A549 (cell line): Measurements from ENCODE around the gene LMNTD1.

Experiments
- MAFK ChIP-seq: fragments of 450-650 bp; IDR thresholded peaks from 2 replicates; pipeline ENCODE4 v1.6.1; 2014; ENCODE audit not compliant: partially characterized antibody
- POLR2A ChIP-seq: IDR thresholded peaks from 2 replicates; pipeline ENCODE4 v1.6.1; 2012; ENCODE audit warnings: mild to moderate bottlenecking, low read length
- TF ChIP-seq, protein P1 (sequence below): fragments of >200 bp; sonication (Bioruptor Twin); formaldehyde crosslinking; IDR thresholded peaks from 3 replicates; pipeline ENCODE4 v1.5.1; 2016

DNA sequence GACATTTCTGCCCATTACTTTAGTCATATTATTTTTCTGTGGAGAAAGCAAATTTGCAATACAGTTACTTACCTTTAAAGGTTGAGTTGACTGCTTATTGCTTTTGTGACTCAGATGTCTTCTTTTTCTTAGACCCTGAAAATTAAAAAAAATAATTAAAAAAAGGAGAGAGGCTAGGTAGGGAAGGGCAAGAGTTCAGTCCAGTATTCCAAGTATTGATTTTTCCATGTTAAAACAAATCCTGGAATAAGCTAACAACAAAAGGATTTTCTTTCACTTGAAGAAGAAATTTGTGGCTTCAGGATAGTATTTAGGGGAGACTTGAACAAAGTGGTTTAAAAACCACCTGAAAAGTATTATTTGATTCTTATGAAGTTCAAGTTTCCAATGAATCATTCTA lies 49.4 kb downstream of the LMNTD1 start:
- TF ChIP-seq, protein P1, sequence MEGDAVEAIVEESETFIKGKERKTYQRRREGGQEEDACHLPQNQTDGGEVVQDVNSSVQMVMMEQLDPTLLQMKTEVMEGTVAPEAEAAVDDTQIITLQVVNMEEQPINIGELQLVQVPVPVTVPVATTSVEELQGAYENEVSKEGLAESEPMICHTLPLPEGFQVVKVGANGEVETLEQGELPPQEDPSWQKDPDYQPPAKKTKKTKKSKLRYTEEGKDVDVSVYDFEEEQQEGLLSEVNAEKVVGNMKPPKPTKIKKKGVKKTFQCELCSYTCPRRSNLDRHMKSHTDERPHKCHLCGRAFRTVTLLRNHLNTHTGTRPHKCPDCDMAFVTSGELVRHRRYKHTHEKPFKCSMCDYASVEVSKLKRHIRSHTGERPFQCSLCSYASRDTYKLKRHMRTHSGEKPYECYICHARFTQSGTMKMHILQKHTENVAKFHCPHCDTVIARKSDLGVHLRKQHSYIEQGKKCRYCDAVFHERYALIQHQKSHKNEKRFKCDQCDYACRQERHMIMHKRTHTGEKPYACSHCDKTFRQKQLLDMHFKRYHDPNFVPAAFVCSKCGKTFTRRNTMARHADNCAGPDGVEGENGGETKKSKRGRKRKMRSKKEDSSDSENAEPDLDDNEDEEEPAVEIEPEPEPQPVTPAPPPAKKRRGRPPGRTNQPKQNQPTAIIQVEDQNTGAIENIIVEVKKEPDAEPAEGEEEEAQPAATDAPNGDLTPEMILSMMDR, result no peak
- no peak for TF ChIP-seq MAFK
- TF ChIP-seq POLR2A, result no peak
